GM13977 (cell line): Measurements from ENCODE around the gene MTHFR.

Experiments
- DNase-seq: peaks from one replicate; pipeline ENCODE4 v3.0.0; 2012; ENCODE audit warnings: low spot score
- in situ Hi-C: fragments of 300-500 bp; cut with MboI; formaldehyde crosslinking; loops from one replicate; pipeline ENCODE4 v1.12.0; 2022; ENCODE audit warnings: low sequenced_read_pairs, low pct_unique_long_range_greater_than_20kb, mixed read lengths, inconsistent platforms; ENCODE audit not compliant: unreplicated experiment
- TF ChIP-seq, protein P1 (sequence below): IDR thresholded peaks from 2 replicates; pipeline ENCODE4 v1.5.1; 2012; ENCODE audit warnings: mild to moderate bottlenecking, control low read depth; ENCODE audit not compliant: insufficient read depth; ENCODE audit errors: extremely low read depth, missing control alignments

MTHFR gene

GRCh38 chr1:11847667-11848372 is 42.1 kb upstream of the MTHFR start, which contains the start of gene NPPA:
NPPA (minus strand) TSS chr1:11847783; CDS start chr1:11847684, 99 bp downstream.
- no peak for DNase-seq
- in situ Hi-C loops, result loop anchor here (10.0 kb wide), 1 partner anchor 47 kb away; no protein-coding TSS in a partner anchor
- TF ChIP-seq, protein P1, sequence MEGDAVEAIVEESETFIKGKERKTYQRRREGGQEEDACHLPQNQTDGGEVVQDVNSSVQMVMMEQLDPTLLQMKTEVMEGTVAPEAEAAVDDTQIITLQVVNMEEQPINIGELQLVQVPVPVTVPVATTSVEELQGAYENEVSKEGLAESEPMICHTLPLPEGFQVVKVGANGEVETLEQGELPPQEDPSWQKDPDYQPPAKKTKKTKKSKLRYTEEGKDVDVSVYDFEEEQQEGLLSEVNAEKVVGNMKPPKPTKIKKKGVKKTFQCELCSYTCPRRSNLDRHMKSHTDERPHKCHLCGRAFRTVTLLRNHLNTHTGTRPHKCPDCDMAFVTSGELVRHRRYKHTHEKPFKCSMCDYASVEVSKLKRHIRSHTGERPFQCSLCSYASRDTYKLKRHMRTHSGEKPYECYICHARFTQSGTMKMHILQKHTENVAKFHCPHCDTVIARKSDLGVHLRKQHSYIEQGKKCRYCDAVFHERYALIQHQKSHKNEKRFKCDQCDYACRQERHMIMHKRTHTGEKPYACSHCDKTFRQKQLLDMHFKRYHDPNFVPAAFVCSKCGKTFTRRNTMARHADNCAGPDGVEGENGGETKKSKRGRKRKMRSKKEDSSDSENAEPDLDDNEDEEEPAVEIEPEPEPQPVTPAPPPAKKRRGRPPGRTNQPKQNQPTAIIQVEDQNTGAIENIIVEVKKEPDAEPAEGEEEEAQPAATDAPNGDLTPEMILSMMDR, result no peak

DNA sequence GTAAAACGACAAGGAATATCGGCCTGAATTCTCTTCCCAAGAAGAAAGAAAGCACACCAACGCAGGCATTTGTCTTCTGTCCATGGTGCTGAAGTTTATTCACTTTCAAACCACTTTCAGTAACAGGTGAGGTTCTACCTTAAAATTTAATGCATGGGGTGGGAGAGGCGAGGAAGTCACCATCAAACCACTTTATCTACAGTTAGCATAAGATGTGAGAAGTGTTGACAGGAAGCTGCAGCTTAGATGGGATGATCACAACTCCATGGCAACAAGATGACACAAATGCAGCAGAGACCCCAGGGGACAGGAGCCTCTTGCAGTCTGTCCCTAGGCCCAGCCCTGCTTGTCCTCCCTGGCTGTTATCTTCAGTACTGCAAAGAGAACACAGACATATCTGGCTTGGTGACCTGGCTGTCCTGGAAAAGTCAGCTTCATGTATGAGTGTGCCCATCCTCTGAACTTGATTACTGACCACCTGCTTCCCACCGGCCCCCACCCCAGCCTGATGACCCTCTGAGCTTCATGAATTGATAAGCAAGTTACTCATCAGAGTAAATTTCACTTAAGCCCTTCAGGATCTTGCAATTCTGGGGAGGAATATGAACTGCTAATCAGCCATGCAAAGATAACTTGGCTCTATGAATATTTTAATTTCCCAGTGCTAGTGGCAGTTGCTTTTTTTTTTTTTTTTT is 40.0 kb upstream of the MTHFR start:
- DNase-seq, result no peak
- TF ChIP-seq, protein P1, result no peak
- in situ Hi-C loops, result loop anchor here (10.0 kb wide), 1 partner anchor 49 kb away; no protein-coding TSS in a partner anchor

DNA sequence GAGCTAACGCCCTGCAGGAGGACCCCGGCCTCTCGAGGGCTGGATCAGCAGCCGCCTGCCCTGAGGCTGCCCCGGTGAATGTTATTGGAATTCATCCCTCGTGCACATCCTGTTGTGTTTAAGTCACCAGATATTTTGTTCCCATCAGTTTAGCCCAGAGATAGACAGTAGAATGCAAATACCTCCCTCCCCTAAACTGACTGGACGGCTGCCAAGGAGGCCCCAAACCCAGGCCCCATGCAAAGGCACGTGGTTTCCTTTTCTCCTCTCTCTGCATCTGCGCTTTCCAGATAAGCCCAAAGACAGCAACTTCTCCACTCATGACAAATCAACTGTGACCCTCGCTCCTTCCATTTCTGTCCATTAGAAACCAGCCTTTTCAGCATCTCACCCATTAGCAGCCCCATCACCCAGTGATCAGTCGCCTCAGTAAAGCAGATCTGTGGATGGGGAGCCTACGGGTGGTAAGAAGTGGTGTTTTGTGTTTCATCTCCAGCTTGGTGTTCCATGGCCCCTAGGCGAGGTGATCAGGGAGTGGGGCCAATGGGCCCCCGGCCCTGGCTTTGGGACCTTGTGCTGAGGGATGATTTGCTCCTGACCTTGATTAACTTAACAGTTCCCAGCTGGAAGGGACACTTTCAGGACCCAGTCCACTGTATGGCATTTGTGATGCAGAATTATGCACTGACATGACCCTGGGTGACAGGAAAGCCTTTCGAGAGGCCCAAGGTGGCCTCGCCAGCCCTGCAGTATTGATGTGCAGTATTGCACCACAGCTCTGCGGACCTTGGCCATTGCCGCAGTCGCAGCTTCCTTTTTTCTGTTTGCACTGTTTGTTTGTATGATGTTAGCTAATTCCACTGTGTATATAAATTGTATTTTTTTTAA is 36.6 kb upstream of the MTHFR start:
- in situ Hi-C loops, result loop anchor here (10.0 kb wide), 1 partner anchor 52 kb away; no protein-coding TSS in a partner anchor
- TF ChIP-seq, protein P1, result no peak
- peak; percentile 62 for DNase-seq

- in situ Hi-C loops, result loop anchor here (10.0 kb wide), 1 partner anchor 53 kb away; no protein-coding TSS in a partner anchor
- DNase-seq, result no peak
- TF ChIP-seq, protein P1, result no peak
Measured at GRCh38 chr1:11841245-11842153, 35.7 kb upstream of the MTHFR start.

DNA sequence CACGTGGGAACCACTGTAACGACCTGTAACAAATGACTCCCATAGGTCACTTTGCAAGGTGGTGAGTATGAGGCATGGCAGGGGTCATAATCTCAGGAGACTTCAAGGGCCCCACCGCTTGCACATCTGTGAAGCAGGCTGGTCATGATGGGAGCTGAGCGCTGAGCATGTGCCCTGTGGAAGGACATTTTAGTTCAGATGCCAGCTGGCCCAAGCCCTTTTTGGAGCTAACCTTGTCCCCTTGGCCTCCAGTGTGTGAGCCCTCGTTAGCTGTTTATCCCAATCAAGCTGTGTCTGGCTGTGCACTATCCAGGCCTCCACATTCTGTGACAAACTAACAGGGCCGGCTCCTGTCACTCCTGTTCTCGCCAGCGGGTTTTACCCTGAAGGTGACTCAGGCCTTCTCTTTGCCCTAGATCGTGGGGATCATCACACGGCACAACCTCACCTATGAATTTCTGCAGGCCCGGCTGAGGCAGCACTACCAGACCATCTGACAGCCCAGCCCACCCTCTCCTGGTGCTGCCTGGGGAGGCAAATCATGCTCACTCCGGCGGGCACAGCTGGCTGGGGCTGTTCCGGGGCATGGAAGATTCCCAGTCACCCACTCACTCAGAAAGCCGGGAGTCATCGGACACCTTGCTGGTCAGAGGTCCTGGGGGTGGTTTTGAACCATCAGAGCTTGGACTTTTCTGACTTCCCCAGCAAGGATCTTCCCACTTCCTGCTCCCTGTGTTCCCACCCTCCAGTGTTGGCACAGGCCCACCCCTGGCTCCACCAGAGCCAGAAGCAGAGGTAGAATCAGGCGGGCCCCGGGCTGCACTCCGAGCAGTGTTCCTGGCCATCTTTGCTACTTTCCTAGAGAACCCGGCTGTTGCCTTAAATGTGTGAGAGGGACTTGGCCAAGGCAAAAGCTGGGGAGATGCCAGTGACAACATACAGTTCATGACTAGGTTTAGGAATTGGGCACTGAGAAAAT is 34.3 kb upstream of the MTHFR start:
- no peak for DNase-seq
- TF ChIP-seq, protein P1, result no peak
- in situ Hi-C loops, result loop anchor here (10.0 kb wide), 1 partner anchor 55 kb away; no protein-coding TSS in a partner anchor
